Activated CD8-positive, alpha-beta T cell treated with anti-CD3 and anti-CD28 coated beads for 36 hours (primary cell): ENCODE measurements around the gene TANK. TPM values are rescaled to one million over a fixed set of nuclear protein-coding genes. Genes with fewer than 3 reads are reported as not detected.

Source experiments
- ATAC-seq: fragments of 200-7000 bp; cut with Tn5 transposase; one replicate; pipeline ENCODE4 v1.10.0; 2021; ENCODE audit warnings: mild to moderate bottlenecking, moderate library complexity
- CTCF ChIA-PET: fragments of 350-600 bp; sonication (Branson Sonifier 250); formaldehyde crosslinking; loops from one replicate; lab custom pipeline; 2021; ENCODE audit warnings: antibody characterized with exemption; lab: Charles Lee
- POLR2A ChIA-PET: fragments of 350-600 bp; sonication (Branson Sonifier 250); formaldehyde crosslinking; loops from one replicate; lab custom pipeline; 2021; ENCODE audit warnings: antibody characterized with exemption; lab: Charles Lee
- DNase-seq: peaks from one replicate; pipeline ENCODE4 v3.0.0-alpha.2; 2020
- H3K27ac Mint-ChIP-seq: one replicate; pipeline ENCODE4 v1.8.0; 2021; ENCODE audit warnings: mild to moderate bottlenecking, mixed read lengths
- H3K27me3 Mint-ChIP-seq: one replicate; pipeline ENCODE4 v1.8.0; 2021; ENCODE audit warnings: mixed read lengths
- H3K36me3 Mint-ChIP-seq: one replicate; pipeline ENCODE4 v1.8.0; 2021; ENCODE audit warnings: low read depth, mixed read lengths
- H3K4me1 Mint-ChIP-seq: one replicate; pipeline ENCODE4 v1.8.0; 2021; ENCODE audit warnings: low read depth, mixed read lengths
- H3K4me3 Mint-ChIP-seq: one replicate; pipeline ENCODE4 v1.8.0; 2021; ENCODE audit warnings: mild to moderate bottlenecking, moderate library complexity, mixed read lengths
- H3K9me3 Mint-ChIP-seq: one replicate; pipeline ENCODE4 v1.8.0; 2021; ENCODE audit warnings: mixed read lengths
- CTCF ChIP-seq: fragments of 200-600 bp; IDR thresholded peaks from one replicate; pipeline ENCODE4 v1.8.0; 2022; ENCODE audit warnings: antibody characterized with exemption, mild to moderate bottlenecking
- intact Hi-C: fragments of 100-400 bp; cut with micrococcal nuclease; formaldehyde crosslinking; loops from one replicate; pipeline ENCODE4 v1.10.0; 2022
- total RNA-seq, 2 experiments: library from RNA; stranded (reverse); gene quantifications; one replicate each; pipeline ENCODE4 v1.2.3, GENCODE V29; 2021

The TANK gene
- total RNA-seq, 2 experiments from 2014 or later: 49.2 to 51.6 TPM

GRCh38 chr2:161115205-161115604, 45.0 kb upstream of the TANK start:
- no peak overlapping the region for H3K27ac Mint-ChIP-seq
- no peaks in the 10 kb centered on the region for H3K36me3 Mint-ChIP-seq
- DNase-seq (no peak), ATAC-seq (no peak)
- CTCF ChIA-PET: interaction anchor here (1.3 to 4.1 kb wide), 3 partner anchors 8 to 52 kb away, joined by 3 to 16 read pairs (median 9); no protein-coding TSS in a partner anchor
- POLR2A ChIA-PET: interaction anchor here (0.7 kb wide), 1 partner anchor 1547 kb away, joined by 3 read pairs; no protein-coding TSS in a partner anchor
- no peaks in the 10 kb centered on the region for H3K9me3 Mint-ChIP-seq
- H3K4me1 Mint-ChIP-seq: peaks cover 4% of the 10 kb centered on the region
- H3K4me3 Mint-ChIP-seq: no peak overlapping the region
- intact Hi-C loops: no loop called here
- TF ChIP-seq CTCF: no peak
- H3K27me3 Mint-ChIP-seq: peaks cover 6% of the 10 kb centered on the region

- H3K36me3 Mint-ChIP-seq: no peaks in the 10 kb centered on the region
- ATAC-seq: no peak
Observed at GRCh38 chr2:161115605-161116380, 44.4 kb upstream of the TANK start.

GRCh38 chr2:161116509-161116908, 43.7 kb upstream of the TANK start:
- no peak for TF ChIP-seq CTCF
- ChIA-PET POLR2A (interaction anchor here (0.8 to 1.0 kb wide), 2 partner anchors 11 to 19 kb away, joined by 3 to 4 read pairs; no protein-coding TSS in a partner anchor), CTCF (interaction anchor here (1.0 to 4.1 kb wide), 5 partner anchors 10 to 53 kb away, joined by 3 to 16 read pairs (median 5); no protein-coding TSS in a partner anchor)
- no peaks in the 10 kb centered on the region for H3K36me3 Mint-ChIP-seq
- no peak overlapping the region for H3K4me3 Mint-ChIP-seq
- peaks cover 6% of the 10 kb centered on the region for H3K27me3 Mint-ChIP-seq
- no peak overlapping the region for H3K27ac Mint-ChIP-seq
- intact Hi-C loops: no loop called here
- DNase-seq (no peak), ATAC-seq (no peak)
- peaks cover 4% of the 10 kb centered on the region for H3K4me1 Mint-ChIP-seq
- no peaks in the 10 kb centered on the region for H3K9me3 Mint-ChIP-seq

More at GRCh38 chr2:161115605-161116380, 44.4 kb upstream of the TANK start:
- DNase-seq: no peak
- ChIA-PET POLR2A (interaction anchor here (0.7 to 0.8 kb wide), 2 partner anchors 19 to 1548 kb away, joined by 3 to 4 read pairs; no protein-coding TSS in a partner anchor), CTCF (interaction anchor here (1.0 to 4.1 kb wide), 5 partner anchors 9 to 53 kb away, joined by 3 to 16 read pairs (median 5); no protein-coding TSS in a partner anchor)
- Mint-ChIP-seq H3K4me3 (no peak overlapping the region), H3K27ac (no peak overlapping the region), H3K27me3 (peaks cover 6% of the 10 kb centered on the region), H3K4me1 (peaks cover 4% of the 10 kb centered on the region), H3K9me3 (no peaks in the 10 kb centered on the region)
- TF ChIP-seq CTCF: no peak
- intact Hi-C loops: no loop called here

GRCh38 chr2:161117506-161117905, 42.7 kb upstream of the TANK start:
- Mint-ChIP-seq H3K36me3 (no peaks in the 10 kb centered on the region), H3K27me3 (peaks cover 6% of the 10 kb centered on the region), H3K4me1 (peaks cover 6% of the 10 kb centered on the region), H3K4me3 (no peak overlapping the region), H3K9me3 (no peaks in the 10 kb centered on the region), H3K27ac (no peak overlapping the region)
- CTCF ChIA-PET: interaction anchor here (1.1 to 4.1 kb wide), 5 partner anchors 11 to 54 kb away, joined by 3 to 16 read pairs (median 9); no protein-coding TSS in a partner anchor
- POLR2A ChIA-PET: no interaction called here
- intact Hi-C loops: no loop called here
- DNase-seq (no peak), ATAC-seq (no peak)
- no peak for TF ChIP-seq CTCF
